ENCODE results near the gene OR4B1. TPM values are rescaled to one million over a fixed set of nuclear protein-coding genes. Genes with fewer than 3 reads are reported as not detected.
A peak's percentile ranks its signal among the peaks of the same experiment; 100 is the strongest.

Gene OR4B1
- total RNA-seq, result not detected
- not detected for polyA plus RNA-seq
- total RNA-seq, result 0 reads per million in 6 experiments

- H3K27me3 Mint-ChIP-seq, result peaks cover 0 to 17% (median 4%) of the 10 kb centered on the region in 5 donors
- no peaks in the 10 kb centered on the region for H3K36me3 Mint-ChIP-seq
- no peak for ATAC-seq
- H3K27ac Mint-ChIP-seq, result no peak within 1 kb of the TSS
- DNase-seq, result no peak
- POLR2A ChIA-PET, result no interaction called here
- H3K4me3 Mint-ChIP-seq, result no peak within 1 kb of the TSS
- no peaks in the 10 kb centered on the region for H3K9me3 Mint-ChIP-seq
- H3K4me1 Mint-ChIP-seq, result no peaks in the 10 kb centered on the region
These were observed at the start of gene OR4B1 for GRCh38 chr11:48216510-48216909. Gene OR4B1, plus strand, starts transcription at chr11:48216810. Its CDS starts 0 bp downstream, at chr11:48216810.

GRCh38 chr11:48167380-48167779 lies 49.2 kb upstream of the OR4B1 start:
- DNase-seq, result no peak
- Mint-ChIP-seq H3K27me3 (no peaks in the 10 kb centered on the region), H3K4me1 (peaks cover 5 to 29% (median 17%) of the 10 kb centered on the region in 4 donors), H3K9me3 (no peaks in the 10 kb centered on the region), H3K27ac (peak overlapping the region in 2 of 10 donors; percentile 15 to 61), H3K36me3 (peaks cover 15 to 60% (median 15%) of the 10 kb centered on the region in 3 donors), H3K4me3 (no peak overlapping the region)
- POLR2A ChIA-PET, result no interaction called here
- no peak for ATAC-seq

- H3K4me1 Mint-ChIP-seq, result peaks cover 5 to 36% (median 26%) of the 10 kb centered on the region in 4 donors
- no peak for ATAC-seq
- peaks cover 15 to 48% (median 15%) of the 10 kb centered on the region in 3 donors for H3K36me3 Mint-ChIP-seq
- no peaks in the 10 kb centered on the region for H3K27me3 Mint-ChIP-seq
- DNase-seq, result no peak
- peak overlapping the region in 1 of 10 donors; percentile 40 for H3K27ac Mint-ChIP-seq
- no peaks in the 10 kb centered on the region for H3K9me3 Mint-ChIP-seq
- POLR2A ChIA-PET, result no interaction called here
- H3K4me3 Mint-ChIP-seq, result no peak overlapping the region
These were observed 47.8 kb upstream of the OR4B1 start for GRCh38 chr11:48168815-48169214.

GRCh38 chr11:48169259-48169658 lies 47.4 kb upstream of the OR4B1 start:
- Mint-ChIP-seq H3K4me1 (peaks cover 5 to 36% (median 26%) of the 10 kb centered on the region in 4 donors), H3K9me3 (no peaks in the 10 kb centered on the region), H3K36me3 (peaks cover 12 to 43% (median 15%) of the 10 kb centered on the region in 3 donors), H3K4me3 (no peak overlapping the region), H3K27ac (peak overlapping the region in 3 of 10 donors; percentile 40 to 70 (median 47)), H3K27me3 (no peaks in the 10 kb centered on the region)
- no peak for ATAC-seq
- POLR2A ChIA-PET, result no interaction called here
- DNase-seq, result no peak

- DNase-seq (no peak), ATAC-seq (no peak)
- H3K27me3 Mint-ChIP-seq, result no peaks in the 10 kb centered on the region
- H3K36me3 Mint-ChIP-seq, result peaks cover 9 to 39% (median 15%) of the 10 kb centered on the region in 3 donors
- H3K4me1 Mint-ChIP-seq, result peaks cover 5 to 36% (median 26%) of the 10 kb centered on the region in 4 donors
- no peak overlapping the region for H3K4me3 Mint-ChIP-seq
- H3K9me3 Mint-ChIP-seq, result no peaks in the 10 kb centered on the region
- H3K27ac Mint-ChIP-seq, result peak overlapping the region in 4 of 10 donors; percentile 6 to 86 (median 58)
- POLR2A ChIA-PET, result no interaction called here
These were observed 46.9 kb upstream of the OR4B1 start for GRCh38 chr11:48169717-48170116.

GRCh38 chr11:48170241-48171233 lies 46.1 kb upstream of the OR4B1 start:
- POLR2A ChIA-PET, result interaction anchor here (0.7 kb wide), 1 partner anchor 137 kb away, joined by 3 read pairs; no protein-coding TSS in a partner anchor
- peak in 1 of 10 donors; percentile 6 for DNase-seq

GRCh38 chr11:48172818-48173609 lies 43.6 kb upstream of the OR4B1 start:
- Mint-ChIP-seq H3K4me1 (peaks cover 6 to 39% (median 30%) of the 10 kb centered on the region in 4 donors), H3K27me3 (no peaks in the 10 kb centered on the region), H3K27ac (peak overlapping the region in 6 of 10 donors; percentile 23 to 57 (median 43)), H3K9me3 (no peaks in the 10 kb centered on the region), H3K4me3 (no peak overlapping the region), H3K36me3 (peaks cover 0 to 8% (median 0%) of the 10 kb centered on the region in 3 donors)
- ATAC-seq (peak; percentile 48 to 71), DNase-seq (peak; percentile 15 to 67 (median 49))
- POLR2A ChIA-PET, result interaction anchor here (0.6 kb wide), 1 partner anchor 222 kb away, joined by 5 read pairs; no protein-coding TSS in a partner anchor

More at GRCh38 chr11:48170241-48171233, 46.1 kb upstream of the OR4B1 start:
- Mint-ChIP-seq H3K36me3 (peaks cover 5 to 32% (median 9%) of the 10 kb centered on the region in 3 donors), H3K27me3 (no peaks in the 10 kb centered on the region), H3K4me1 (peaks cover 6 to 39% (median 29%) of the 10 kb centered on the region in 4 donors), H3K4me3 (no peak overlapping the region), H3K27ac (peak overlapping the region in 8 of 10 donors; percentile 1 to 86 (median 56)), H3K9me3 (no peaks in the 10 kb centered on the region)
- peak in 1 of 2 donors; percentile 49 for ATAC-seq

- Mint-ChIP-seq H3K4me1 (peaks cover 1 to 14% (median 10%) of the 10 kb centered on the region in 4 donors), H3K9me3 (no peaks in the 10 kb centered on the region), H3K36me3 (no peaks in the 10 kb centered on the region), H3K27ac (peak overlapping the region in 1 of 10 donors; percentile 48), H3K27me3 (no peaks in the 10 kb centered on the region), H3K4me3 (no peak overlapping the region)
- ATAC-seq (no peak), DNase-seq (no peak)
- POLR2A ChIA-PET, result no interaction called here
These were observed 38.9 kb upstream of the OR4B1 start for GRCh38 chr11:48177661-48178060.

GRCh38 chr11:48180627-48181026 lies 36.0 kb upstream of the OR4B1 start:
- Mint-ChIP-seq H3K4me3 (no peak overlapping the region), H3K9me3 (peaks cover 0 to 2% (median 0%) of the 10 kb centered on the region in 9 donors), H3K27ac (no peak overlapping the region), H3K36me3 (no peaks in the 10 kb centered on the region), H3K27me3 (no peaks in the 10 kb centered on the region), H3K4me1 (peaks cover 0 to under 1% (median 0%) of the 10 kb centered on the region in 4 donors)
- POLR2A ChIA-PET, result no interaction called here
- DNase-seq (no peak), ATAC-seq (no peak)

- no peak for DNase-seq
- Mint-ChIP-seq H3K27ac (peak overlapping the region in 2 of 10 donors; percentile 48 to 71), H3K27me3 (no peaks in the 10 kb centered on the region), H3K9me3 (peaks cover 0 to 7% (median 0%) of the 10 kb centered on the region in 9 donors), H3K36me3 (no peaks in the 10 kb centered on the region), H3K4me1 (no peaks in the 10 kb centered on the region), H3K4me3 (no peak overlapping the region)
- ATAC-seq, result no peak
- POLR2A ChIA-PET, result no interaction called here
These were observed 33.6 kb upstream of the OR4B1 start for GRCh38 chr11:48182860-48183526.

GRCh38 chr11:48184452-48184851 lies 32.2 kb upstream of the OR4B1 start:
- DNase-seq, result no peak
- peaks cover 0 to 19% (median 0%) of the 10 kb centered on the region in 9 donors for H3K9me3 Mint-ChIP-seq
- POLR2A ChIA-PET, result no interaction called here
- peak overlapping the region in 2 of 10 donors; percentile 2 to 22 for H3K27ac Mint-ChIP-seq
- no peak for ATAC-seq
- H3K36me3 Mint-ChIP-seq, result no peaks in the 10 kb centered on the region
- H3K27me3 Mint-ChIP-seq, result peaks cover 0 to 6% (median 1%) of the 10 kb centered on the region in 5 donors
- peaks cover 0 to 6% (median 0%) of the 10 kb centered on the region in 4 donors for H3K4me1 Mint-ChIP-seq
- H3K4me3 Mint-ChIP-seq, result no peak overlapping the region

All from naive thymus-derived CD8-positive, alpha-beta T cell (primary cell).